Mucosa of rectum (tissue), 2 donors: ENCODE results near the gene TEX53.

ENCODE experiments used
- H3K27ac ChIP-seq, 2 donors: one replicate each; pipeline ENCODE4 v1.7.0; 2013; ENCODE audit warnings: inconsistent platforms in 2 of 2, low read depth in 2 of 2, low read length in 2 of 2
- H3K27me3 ChIP-seq, 2 donors: one replicate each; pipeline ENCODE4 v1.7.0; 2013; ENCODE audit warnings: low read length in 2 of 2; ENCODE audit not compliant: control insufficient read depth in 2 of 2, insufficient read depth in 2 of 2
- H3K36me3 ChIP-seq, 2 donors: one replicate each; pipeline ENCODE4 v1.7.0; 2013; ENCODE audit warnings: low read length in 2 of 2; ENCODE audit not compliant: control insufficient read depth in 2 of 2, insufficient read depth in 2 of 2
- H3K4me1 ChIP-seq, 2 donors: one replicate each; pipeline ENCODE4 v1.7.0; 2013; ENCODE audit warnings: low read length in 2 of 2, mild to moderate bottlenecking in 1 of 2; ENCODE audit not compliant: control insufficient read depth in 2 of 2, insufficient read depth in 2 of 2
- H3K4me3 ChIP-seq, 2 donors: one replicate each; pipeline ENCODE4 v1.7.0; 2013; ENCODE audit warnings: low read length in 2 of 2
- H3K9ac ChIP-seq, 2 donors: one replicate each; pipeline ENCODE4 v1.7.0; 2013; ENCODE audit warnings: low read length in 2 of 2, low read depth in 1 of 2, mild to moderate bottlenecking in 1 of 2
- H3K9me3 ChIP-seq, 2 donors: one replicate each; pipeline ENCODE4 v1.7.0; 2013; ENCODE audit warnings: low read length in 2 of 2; ENCODE audit not compliant: control insufficient read depth in 2 of 2
- donor health status: healthy.
- donor health status: Normal muscosa, but diverticular disease.

TEX53 gene

GRCh38 chr9:114657705-114658104 is at the start of gene TEX53:
TSS of gene TEX53 (minus strand) at chr9:114657805. CDS start at chr9:114657774, 31 bp downstream.
- Histone ChIP-seq H3K27ac (no peak within 1 kb of the TSS), H3K4me1 (no peaks in the 10 kb centered on the region), H3K9ac (no peak within 1 kb of the TSS), H3K27me3 (peaks cover 0 to under 1% of the 10 kb centered on the region in 2 donors), H3K4me3 (no peak within 1 kb of the TSS), H3K9me3 (no peaks in the 10 kb centered on the region), H3K36me3 (no peaks in the 10 kb centered on the region)

- H3K27ac ChIP-seq, result no peak overlapping the region
- no peak overlapping the region for H3K4me3 ChIP-seq
- no peaks in the 10 kb centered on the region for H3K9me3 ChIP-seq
- no peaks in the 10 kb centered on the region for H3K4me1 ChIP-seq
- H3K36me3 ChIP-seq, result no peaks in the 10 kb centered on the region
- no peaks in the 10 kb centered on the region for H3K27me3 ChIP-seq
- no peak overlapping the region for H3K9ac ChIP-seq
Measured at GRCh38 chr9:114706711-114707110, 49.1 kb upstream of the TEX53 start.

GRCh38 chr9:114701988-114702387 is 44.4 kb upstream of the TEX53 start:
- H3K9ac ChIP-seq, result no peak overlapping the region
- H3K9me3 ChIP-seq, result no peaks in the 10 kb centered on the region
- no peak overlapping the region for H3K27ac ChIP-seq
- no peaks in the 10 kb centered on the region for H3K36me3 ChIP-seq
- H3K4me3 ChIP-seq, result no peak overlapping the region
- no peaks in the 10 kb centered on the region for H3K4me1 ChIP-seq
- no peaks in the 10 kb centered on the region for H3K27me3 ChIP-seq

DNA sequence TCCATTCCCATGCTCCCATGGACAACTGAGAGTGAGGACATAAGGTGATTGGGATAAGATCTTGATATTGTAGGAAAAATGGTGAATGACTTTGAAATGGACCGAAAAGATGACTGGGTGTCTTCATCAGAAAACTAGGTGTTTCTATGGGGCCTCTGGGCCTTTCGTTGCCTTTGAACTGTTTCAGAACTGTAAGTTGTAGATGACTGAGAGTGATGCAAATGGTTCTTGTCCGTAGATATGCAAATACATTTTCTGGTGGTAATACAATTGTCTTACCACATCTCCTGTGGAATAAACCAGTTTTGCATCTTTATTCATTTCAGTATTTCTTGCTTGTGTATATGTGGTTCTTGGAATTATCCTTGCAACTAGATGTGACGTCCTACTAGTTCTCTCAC is 40.3 kb upstream of the TEX53 start:
- no peaks in the 10 kb centered on the region for H3K27me3 ChIP-seq
- peaks cover 4 to 6% of the 10 kb centered on the region in 2 donors for H3K4me1 ChIP-seq
- H3K36me3 ChIP-seq, result no peaks in the 10 kb centered on the region
- no peak overlapping the region for H3K27ac ChIP-seq
- H3K9ac ChIP-seq, result no peak overlapping the region
- H3K9me3 ChIP-seq, result no peaks in the 10 kb centered on the region
- no peak overlapping the region for H3K4me3 ChIP-seq

- H3K27me3 ChIP-seq, result no peaks in the 10 kb centered on the region
- H3K4me3 ChIP-seq, result no peak overlapping the region
- peaks cover 4 to 6% of the 10 kb centered on the region in 2 donors for H3K4me1 ChIP-seq
- no peaks in the 10 kb centered on the region for H3K9me3 ChIP-seq
- no peaks in the 10 kb centered on the region for H3K36me3 ChIP-seq
- H3K9ac ChIP-seq, result no peak overlapping the region
- no peak overlapping the region for H3K27ac ChIP-seq
Measured at GRCh38 chr9:114696814-114697544, 39.4 kb upstream of the TEX53 start.

- peaks cover 4 to 6% of the 10 kb centered on the region in 2 donors for H3K4me1 ChIP-seq
- H3K27ac ChIP-seq, result no peak overlapping the region
- H3K9ac ChIP-seq, result no peak overlapping the region
- no peaks in the 10 kb centered on the region for H3K36me3 ChIP-seq
- H3K27me3 ChIP-seq, result no peaks in the 10 kb centered on the region
- no peak overlapping the region for H3K4me3 ChIP-seq
- H3K9me3 ChIP-seq, result no peaks in the 10 kb centered on the region
Measured at GRCh38 chr9:114695948-114696347, 38.3 kb upstream of the TEX53 start.

DNA sequence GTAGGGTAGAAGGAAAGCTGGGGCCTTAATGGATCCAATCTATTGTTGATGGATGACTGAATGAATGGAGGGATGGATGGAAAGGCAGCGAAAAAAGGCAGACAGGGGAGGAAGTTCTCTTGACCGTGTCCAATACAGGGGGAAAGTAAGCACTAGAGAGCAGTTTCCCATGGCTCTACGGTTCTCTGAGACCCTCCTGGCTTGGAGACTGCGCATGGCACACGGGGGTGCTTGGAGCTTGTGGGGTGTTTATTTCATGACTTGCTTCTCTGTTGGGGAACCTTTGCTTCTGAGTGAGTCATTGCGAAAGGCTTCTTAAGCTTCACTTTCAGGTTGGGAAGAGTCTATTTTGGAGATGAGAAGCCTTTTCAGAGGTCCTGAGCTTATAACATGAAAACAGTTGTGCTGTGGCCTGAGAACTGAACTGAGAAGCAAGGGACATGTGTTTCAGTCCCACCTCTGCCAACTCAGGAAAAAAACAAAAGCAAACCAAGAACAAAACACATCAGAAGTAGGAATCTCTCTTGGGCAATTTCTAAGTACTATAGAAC is 37.2 kb upstream of the TEX53 start:
- H3K27me3 ChIP-seq, result no peaks in the 10 kb centered on the region
- no peaks in the 10 kb centered on the region for H3K36me3 ChIP-seq
- no peaks in the 10 kb centered on the region for H3K9me3 ChIP-seq
- no peak overlapping the region for H3K27ac ChIP-seq
- peaks cover 4 to 6% of the 10 kb centered on the region in 2 donors for H3K4me1 ChIP-seq
- H3K4me3 ChIP-seq, result no peak overlapping the region
- no peak overlapping the region for H3K9ac ChIP-seq

DNA sequence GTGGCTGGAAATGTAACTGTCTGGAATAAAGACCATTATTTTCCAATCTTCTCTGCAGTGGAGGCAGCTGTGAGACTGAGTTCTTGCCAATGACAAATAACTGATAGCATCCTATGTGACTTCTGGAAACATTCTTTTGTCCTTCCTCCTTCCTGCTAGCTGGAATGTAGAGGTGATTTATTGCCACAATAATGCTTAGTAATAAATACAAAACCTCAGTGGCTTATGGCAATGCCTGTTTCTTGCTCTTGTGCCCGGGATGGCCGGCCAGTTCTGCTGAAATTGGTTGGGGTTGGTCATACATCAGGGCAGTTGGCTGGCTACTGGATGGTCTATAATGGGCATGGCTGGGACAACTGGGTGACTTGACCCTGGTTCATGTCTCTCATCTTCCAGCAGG is 36.5 kb upstream of the TEX53 start:
- Histone ChIP-seq H3K9me3 (no peaks in the 10 kb centered on the region), H3K4me1 (peaks cover 4 to 6% of the 10 kb centered on the region in 2 donors), H3K27ac (no peak overlapping the region), H3K4me3 (no peak overlapping the region), H3K9ac (no peak overlapping the region), H3K27me3 (no peaks in the 10 kb centered on the region), H3K36me3 (no peaks in the 10 kb centered on the region)

- Histone ChIP-seq H3K36me3 (no peaks in the 10 kb centered on the region), H3K4me3 (no peak overlapping the region), H3K9ac (no peak overlapping the region), H3K9me3 (no peaks in the 10 kb centered on the region), H3K4me1 (peaks cover 4 to 6% of the 10 kb centered on the region in 2 donors), H3K27ac (no peak overlapping the region), H3K27me3 (no peaks in the 10 kb centered on the region)
Measured at GRCh38 chr9:114693248-114693855, 35.7 kb upstream of the TEX53 start.

DNA sequence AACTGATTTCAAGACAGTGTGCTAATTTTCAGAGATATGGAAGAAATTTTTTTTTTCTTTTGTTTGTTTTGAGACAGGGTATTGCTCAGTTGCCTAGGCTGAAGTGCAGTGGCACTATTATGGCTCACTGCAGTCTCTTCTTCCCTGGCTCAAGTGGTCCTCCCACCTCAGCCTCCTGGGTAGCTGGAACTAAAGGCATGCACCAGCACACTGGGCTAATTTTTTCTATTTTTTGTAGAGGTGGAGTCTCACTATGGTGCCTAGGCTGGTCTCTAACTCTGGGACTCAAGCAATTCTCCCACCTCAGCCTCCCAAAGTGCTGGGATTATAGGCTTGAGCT is 34.3 kb upstream of the TEX53 start:
- H3K27ac ChIP-seq, result no peak overlapping the region

More for the DNA sequence above, 34.3 kb upstream of the TEX53 start:
- H3K36me3 ChIP-seq, result no peaks in the 10 kb centered on the region
- no peak overlapping the region for H3K4me3 ChIP-seq
- H3K9ac ChIP-seq, result no peak overlapping the region
- no peaks in the 10 kb centered on the region for H3K27me3 ChIP-seq
- H3K4me1 ChIP-seq, result peaks cover 4 to 6% of the 10 kb centered on the region in 2 donors
- H3K9me3 ChIP-seq, result no peaks in the 10 kb centered on the region
